ENCODE data around the gene PDE7B. TPM values are rescaled to one million over a fixed set of nuclear protein-coding genes. Genes with fewer than 3 reads are reported as not detected.

The PDE7B gene
- total and polyA plus RNA-seq, 4 donors, result 0.75 to 5.2 (median 1.3) TPM

GRCh38 chr6:135891710-135892109 lies 40.2 kb downstream of the PDE7B start:
- no peaks in the 10 kb centered on the region for H3K9me3 ChIP-seq (ENCODE audit: control insufficient read depth in 4 of 4, low read length in 3 of 4)
- H3K9ac ChIP-seq (ENCODE audit: low read depth in 1 of 2, low read length in 2 of 2), result no peak overlapping the region
- H3K36me3 ChIP-seq (ENCODE audit: control insufficient read depth in 4 of 4, insufficient read depth in 3 of 4, low read depth in 1 of 4, low read length in 3 of 4), result no peaks in the 10 kb centered on the region
- no peak for DNase-seq (ENCODE audit: low spot score)
- H3K27me3 ChIP-seq (ENCODE audit: control insufficient read depth in 4 of 4, insufficient read depth in 4 of 4, low read length in 3 of 4), result no peaks in the 10 kb centered on the region
- H3K4me3 ChIP-seq (ENCODE audit: low read depth in 1 of 3, low read length in 3 of 3), result no peak overlapping the region
- TF ChIP-seq GABPA (IDR thresholded peaks at IDR 0.05 in 1 of 2, conservative IDR thresholded peaks at IDR 0.05 in 1 of 2), result no peak
- no peak for TF ChIP-seq RXRA (IDR thresholded peaks at IDR 0.05)
- TF ChIP-seq, protein P1, sequence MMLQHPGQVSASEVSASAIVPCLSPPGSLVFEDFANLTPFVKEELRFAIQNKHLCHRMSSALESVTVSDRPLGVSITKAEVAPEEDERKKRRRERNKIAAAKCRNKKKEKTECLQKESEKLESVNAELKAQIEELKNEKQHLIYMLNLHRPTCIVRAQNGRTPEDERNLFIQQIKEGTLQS (IDR thresholded peaks at IDR 0.05), result no peak
- TF ChIP-seq, protein P2, sequence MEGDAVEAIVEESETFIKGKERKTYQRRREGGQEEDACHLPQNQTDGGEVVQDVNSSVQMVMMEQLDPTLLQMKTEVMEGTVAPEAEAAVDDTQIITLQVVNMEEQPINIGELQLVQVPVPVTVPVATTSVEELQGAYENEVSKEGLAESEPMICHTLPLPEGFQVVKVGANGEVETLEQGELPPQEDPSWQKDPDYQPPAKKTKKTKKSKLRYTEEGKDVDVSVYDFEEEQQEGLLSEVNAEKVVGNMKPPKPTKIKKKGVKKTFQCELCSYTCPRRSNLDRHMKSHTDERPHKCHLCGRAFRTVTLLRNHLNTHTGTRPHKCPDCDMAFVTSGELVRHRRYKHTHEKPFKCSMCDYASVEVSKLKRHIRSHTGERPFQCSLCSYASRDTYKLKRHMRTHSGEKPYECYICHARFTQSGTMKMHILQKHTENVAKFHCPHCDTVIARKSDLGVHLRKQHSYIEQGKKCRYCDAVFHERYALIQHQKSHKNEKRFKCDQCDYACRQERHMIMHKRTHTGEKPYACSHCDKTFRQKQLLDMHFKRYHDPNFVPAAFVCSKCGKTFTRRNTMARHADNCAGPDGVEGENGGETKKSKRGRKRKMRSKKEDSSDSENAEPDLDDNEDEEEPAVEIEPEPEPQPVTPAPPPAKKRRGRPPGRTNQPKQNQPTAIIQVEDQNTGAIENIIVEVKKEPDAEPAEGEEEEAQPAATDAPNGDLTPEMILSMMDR (IDR thresholded peaks at IDR 0.05; ENCODE audit: low read depth, low read length, missing input control), result no peak
- no peak for TF ChIP-seq FOXA1 (IDR thresholded peaks at IDR 0.05)
- no peak for TF ChIP-seq MAX (IDR thresholded peaks at IDR 0.05)
- TF ChIP-seq HNF4A (conservative IDR thresholded peaks at IDR 0.05), result no peak
- no peak for TF ChIP-seq EGR1 (IDR thresholded peaks at IDR 0.05; ENCODE audit: low read depth in 2 of 2)
- no peak for TF ChIP-seq RAD21 (IDR thresholded peaks at IDR 0.05)
- TF ChIP-seq HNF4G (IDR thresholded peaks at IDR 0.05), result no peak
- TF ChIP-seq YY1 (IDR thresholded peaks at IDR 0.05), result no peak
- TF ChIP-seq, protein P3, sequence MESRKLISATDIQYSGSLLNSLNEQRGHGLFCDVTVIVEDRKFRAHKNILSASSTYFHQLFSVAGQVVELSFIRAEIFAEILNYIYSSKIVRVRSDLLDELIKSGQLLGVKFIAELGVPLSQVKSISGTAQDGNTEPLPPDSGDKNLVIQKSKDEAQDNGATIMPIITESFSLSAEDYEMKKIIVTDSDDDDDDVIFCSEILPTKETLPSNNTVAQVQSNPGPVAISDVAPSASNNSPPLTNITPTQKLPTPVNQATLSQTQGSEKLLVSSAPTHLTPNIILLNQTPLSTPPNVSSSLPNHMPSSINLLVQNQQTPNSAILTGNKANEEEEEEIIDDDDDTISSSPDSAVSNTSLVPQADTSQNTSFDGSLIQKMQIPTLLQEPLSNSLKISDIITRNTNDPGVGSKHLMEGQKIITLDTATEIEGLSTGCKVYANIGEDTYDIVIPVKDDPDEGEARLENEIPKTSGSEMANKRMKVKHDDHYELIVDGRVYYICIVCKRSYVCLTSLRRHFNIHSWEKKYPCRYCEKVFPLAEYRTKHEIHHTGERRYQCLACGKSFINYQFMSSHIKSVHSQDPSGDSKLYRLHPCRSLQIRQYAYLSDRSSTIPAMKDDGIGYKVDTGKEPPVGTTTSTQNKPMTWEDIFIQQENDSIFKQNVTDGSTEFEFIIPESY (IDR thresholded peaks at IDR 0.05), result no peak
- TF ChIP-seq JUND (IDR thresholded peaks at IDR 0.05), result no peak
- TF ChIP-seq, protein P4, sequence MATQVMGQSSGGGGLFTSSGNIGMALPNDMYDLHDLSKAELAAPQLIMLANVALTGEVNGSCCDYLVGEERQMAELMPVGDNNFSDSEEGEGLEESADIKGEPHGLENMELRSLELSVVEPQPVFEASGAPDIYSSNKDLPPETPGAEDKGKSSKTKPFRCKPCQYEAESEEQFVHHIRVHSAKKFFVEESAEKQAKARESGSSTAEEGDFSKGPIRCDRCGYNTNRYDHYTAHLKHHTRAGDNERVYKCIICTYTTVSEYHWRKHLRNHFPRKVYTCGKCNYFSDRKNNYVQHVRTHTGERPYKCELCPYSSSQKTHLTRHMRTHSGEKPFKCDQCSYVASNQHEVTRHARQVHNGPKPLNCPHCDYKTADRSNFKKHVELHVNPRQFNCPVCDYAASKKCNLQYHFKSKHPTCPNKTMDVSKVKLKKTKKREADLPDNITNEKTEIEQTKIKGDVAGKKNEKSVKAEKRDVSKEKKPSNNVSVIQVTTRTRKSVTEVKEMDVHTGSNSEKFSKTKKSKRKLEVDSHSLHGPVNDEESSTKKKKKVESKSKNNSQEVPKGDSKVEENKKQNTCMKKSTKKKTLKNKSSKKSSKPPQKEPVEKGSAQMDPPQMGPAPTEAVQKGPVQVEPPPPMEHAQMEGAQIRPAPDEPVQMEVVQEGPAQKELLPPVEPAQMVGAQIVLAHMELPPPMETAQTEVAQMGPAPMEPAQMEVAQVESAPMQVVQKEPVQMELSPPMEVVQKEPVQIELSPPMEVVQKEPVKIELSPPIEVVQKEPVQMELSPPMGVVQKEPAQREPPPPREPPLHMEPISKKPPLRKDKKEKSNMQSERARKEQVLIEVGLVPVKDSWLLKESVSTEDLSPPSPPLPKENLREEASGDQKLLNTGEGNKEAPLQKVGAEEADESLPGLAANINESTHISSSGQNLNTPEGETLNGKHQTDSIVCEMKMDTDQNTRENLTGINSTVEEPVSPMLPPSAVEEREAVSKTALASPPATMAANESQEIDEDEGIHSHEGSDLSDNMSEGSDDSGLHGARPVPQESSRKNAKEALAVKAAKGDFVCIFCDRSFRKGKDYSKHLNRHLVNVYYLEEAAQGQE (IDR thresholded peaks at IDR 0.05), result no peak
- no peak for TF ChIP-seq FOXA2 (IDR thresholded peaks at IDR 0.05)
- H3K4me1 ChIP-seq (ENCODE audit: control insufficient read depth in 4 of 4, insufficient read depth in 4 of 4, low read length in 3 of 4), result no peaks in the 10 kb centered on the region
- no peak overlapping the region for H3K27ac ChIP-seq (ENCODE audit: low read depth in 1 of 2, low read length in 2 of 2)

- WGBS, result 82% methylated on average over 8 of the region's 8 CpGs
- no peak for DNase-seq (ENCODE audit: low spot score)
Measured at GRCh38 chr6:135895231-135895911, 43.9 kb downstream of the PDE7B start.

More at GRCh38 chr6:135895231-135895911, 43.9 kb downstream of the PDE7B start:
- H3K9me3 ChIP-seq (ENCODE audit: control insufficient read depth in 4 of 4, low read length in 3 of 4), result no peaks in the 10 kb centered on the region
- H3K27ac ChIP-seq (ENCODE audit: low read depth in 1 of 2, low read length in 2 of 2), result no peak overlapping the region
- no peaks in the 10 kb centered on the region for H3K36me3 ChIP-seq (ENCODE audit: control insufficient read depth in 4 of 4, insufficient read depth in 3 of 4, low read depth in 1 of 4, low read length in 3 of 4)
- H3K4me1 ChIP-seq (ENCODE audit: control insufficient read depth in 4 of 4, insufficient read depth in 4 of 4, low read length in 3 of 4), result no peaks in the 10 kb centered on the region
- no peaks in the 10 kb centered on the region for H3K27me3 ChIP-seq (ENCODE audit: control insufficient read depth in 4 of 4, insufficient read depth in 4 of 4, low read length in 3 of 4)
- TF ChIP-seq MAX (IDR thresholded peaks at IDR 0.05) (no peak), FOXA1 (IDR thresholded peaks at IDR 0.05) (no peak), TAF1 (conservative IDR thresholded peaks at IDR 0.05) (no peak)
- H3K9ac ChIP-seq (ENCODE audit: low read depth in 1 of 2, low read length in 2 of 2), result no peak overlapping the region
- no peak overlapping the region for H3K4me3 ChIP-seq (ENCODE audit: low read depth in 1 of 3, low read length in 3 of 3)
